GM13976 (cell line): ENCODE measurements around the gene HYDIN.

ENCODE experiments used
- DNase-seq: peaks from one replicate; pipeline ENCODE4 v3.0.0; 2012; ENCODE audit warnings: low spot score
- CTCF ChIP-seq: IDR thresholded peaks from 2 replicates; pipeline ENCODE4 v1.5.1; 2012; ENCODE audit warnings: borderline replicate concordance, mild to moderate bottlenecking; ENCODE audit not compliant: insufficient read depth; ENCODE audit errors: extremely low read depth, missing control alignments, control extremely low read depth
- in situ Hi-C: fragments of 300-500 bp; cut with MboI; formaldehyde crosslinking; loops from one replicate; pipeline ENCODE4 v1.12.0; 2022; ENCODE audit warnings: low sequenced_read_pairs, mixed read lengths, inconsistent platforms; ENCODE audit not compliant: unreplicated experiment

Gene HYDIN

GRCh38 chr16:71242036-71242435 is 11.5 kb upstream of the HYDIN start:
- in situ Hi-C loops, result no loop called here
- TF ChIP-seq CTCF, result no peak
- no peak for DNase-seq

DNA sequence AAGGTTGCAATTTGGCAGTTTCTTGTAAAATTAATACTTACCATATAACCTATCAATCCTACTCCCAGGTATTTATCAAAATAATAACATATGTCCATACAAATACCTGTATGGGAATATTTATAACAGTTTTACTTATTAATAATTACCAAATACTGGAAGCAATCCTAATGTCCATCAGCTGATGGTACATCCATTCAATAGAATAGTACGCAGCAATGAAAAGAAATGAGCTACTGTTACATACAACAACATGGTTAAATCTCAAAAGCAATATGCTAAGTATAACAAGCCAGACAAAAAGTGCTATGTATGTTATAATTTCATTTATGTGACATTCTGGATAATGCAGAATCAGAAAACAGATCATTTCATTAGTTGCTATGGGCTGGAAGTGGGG is 1.2 kb downstream of the HYDIN start:
- TF ChIP-seq CTCF, result no peak
- in situ Hi-C loops, result no loop called here
- no peak for DNase-seq

DNA sequence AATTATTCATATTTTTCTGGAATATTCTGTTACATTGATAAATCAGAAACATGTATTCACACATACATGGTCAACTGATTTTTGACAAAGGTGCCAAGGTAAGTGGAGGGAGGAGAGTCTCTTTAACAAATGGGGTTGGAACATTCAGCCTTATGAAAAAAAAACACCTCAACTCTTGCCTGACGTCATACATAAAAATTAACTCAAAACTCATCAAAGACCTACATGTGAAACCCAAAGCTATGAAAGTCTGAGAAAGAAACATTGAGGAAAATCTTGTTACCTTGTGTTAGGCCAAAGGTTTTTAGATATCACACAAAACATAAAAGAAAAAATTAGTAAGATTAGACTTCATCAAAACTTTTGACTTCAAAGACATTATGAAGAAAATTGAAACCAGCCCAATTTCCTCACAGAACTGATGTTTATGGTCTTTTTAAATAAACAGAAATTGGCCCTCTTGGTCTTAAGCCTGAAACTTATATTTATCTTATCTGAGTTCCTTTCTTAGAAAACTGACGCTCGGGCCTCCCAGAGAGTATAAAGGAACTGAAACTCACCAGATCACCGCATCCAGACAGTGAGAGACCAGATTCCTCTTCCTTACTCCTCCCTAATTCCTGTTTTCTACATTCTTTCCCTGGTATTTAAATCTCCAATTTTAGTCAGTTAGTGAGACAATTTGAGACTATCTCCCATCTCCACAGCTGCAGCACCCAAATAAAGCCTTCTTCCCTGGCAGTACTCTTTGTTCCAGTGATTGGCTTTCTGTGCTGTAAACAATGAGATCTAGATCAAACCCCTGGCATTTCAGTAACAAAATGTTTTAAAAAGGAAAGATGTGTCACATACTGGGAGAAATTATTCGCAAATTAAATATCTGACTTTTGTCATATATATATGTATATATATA is 4.0 kb downstream of the HYDIN start:
- in situ Hi-C loops, result no loop called here
- DNase-seq, result no peak
- no peak for TF ChIP-seq CTCF

DNA sequence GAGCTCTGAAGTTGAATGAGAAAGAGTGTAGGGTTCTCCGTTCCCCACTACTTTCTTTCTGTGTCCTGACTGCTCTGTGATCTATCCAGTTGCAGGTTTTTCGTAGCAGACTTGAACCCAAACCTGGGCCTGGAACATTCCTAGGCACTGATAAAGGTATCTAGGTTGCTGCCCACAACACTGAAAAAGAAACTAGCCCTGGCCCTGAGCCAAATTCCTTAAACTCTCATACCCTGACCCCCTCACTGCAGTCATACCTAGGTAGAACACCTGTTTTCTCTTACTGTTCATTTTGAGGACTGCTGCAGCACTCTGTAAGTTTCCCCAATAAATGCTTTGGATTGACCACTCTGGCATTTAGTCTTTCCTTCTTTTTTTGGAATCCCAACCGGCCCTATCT is 5.4 kb downstream of the HYDIN start:
- TF ChIP-seq CTCF, result no peak
- DNase-seq, result no peak
- in situ Hi-C loops, result no loop called here

GRCh38 chr16:71218306-71218963 is 12.1 kb downstream of the HYDIN start:
- in situ Hi-C loops, result no loop called here
- no peak for TF ChIP-seq CTCF
- DNase-seq, result no peak

GRCh38 chr16:71217506-71217905 is 13.0 kb downstream of the HYDIN start:
- in situ Hi-C loops, result no loop called here
- DNase-seq, result no peak
- TF ChIP-seq CTCF, result no peak
